NCI-H2227 treated with DMSO at 0.1 percent for 48 hours (cell line): ENCODE results near the gene CSGALNACT2.
"Not testable (repeated sequence)": the region's sequence is repeated elsewhere in the genome, so short reads cannot be mapped to it uniquely, and the experiment has no call there.

Experiments used
- DNase-seq: peaks from one replicate; lab custom pipeline; 2025; lab: John Stamatoyannopoulos, UW

CSGALNACT2 gene

GRCh38 chr10:43151371-43151770, 13.1 kb downstream of the CSGALNACT2 start:
- no peak for DNase-seq

GRCh38 chr10:43153901-43154300, 15.7 kb downstream of the CSGALNACT2 start:
- DNase-seq: no peak

- DNase-seq: no peak
These were observed 17.0 kb downstream of the CSGALNACT2 start for GRCh38 chr10:43155221-43155620.

GRCh38 chr10:43155741-43156140, 17.5 kb downstream of the CSGALNACT2 start:
- no peak for DNase-seq

- peak; percentile 21 for DNase-seq
These were observed 18.5 kb downstream of the CSGALNACT2 start for GRCh38 chr10:43156590-43157341.

- DNase-seq: no peak
These were observed 20.4 kb downstream of the CSGALNACT2 start for GRCh38 chr10:43158636-43159035.

GRCh38 chr10:43160046-43160920, 22.0 kb downstream of the CSGALNACT2 start:
- DNase-seq: no peak

- no peak for DNase-seq
These were observed 22.6 kb downstream of the CSGALNACT2 start for GRCh38 chr10:43160921-43161255.

- no peak for DNase-seq
These were observed 24.4 kb downstream of the CSGALNACT2 start for GRCh38 chr10:43162604-43163003.

- DNase-seq: no peak
These were observed 28.1 kb downstream of the CSGALNACT2 start for GRCh38 chr10:43166207-43166879.

- DNase-seq: no peak
These were observed 28.7 kb downstream of the CSGALNACT2 start for GRCh38 chr10:43166880-43167497.

- DNase-seq: no peak
These were observed 29.2 kb downstream of the CSGALNACT2 start for GRCh38 chr10:43167498-43167889.

- DNase-seq: no peak
These were observed 32.2 kb downstream of the CSGALNACT2 start for GRCh38 chr10:43170491-43170890.

GRCh38 chr10:43172645-43173044, 34.4 kb downstream of the CSGALNACT2 start:
- DNase-seq: no peak

- no peak for DNase-seq
These were observed 34.9 kb downstream of the CSGALNACT2 start for GRCh38 chr10:43173120-43173519.

- DNase-seq: no peak
These were observed 36.7 kb downstream of the CSGALNACT2 start for GRCh38 chr10:43174969-43175368.

- DNase-seq: no peak
These were observed 38.0 kb downstream of the CSGALNACT2 start for GRCh38 chr10:43176271-43176670.

- no peak for DNase-seq
These were observed 39.4 kb downstream of the CSGALNACT2 start for GRCh38 chr10:43177595-43177994.

- DNase-seq: no peak
These were observed 42.9 kb downstream of the CSGALNACT2 start for GRCh38 chr10:43181146-43181545.

- DNase-seq: not testable (repeated sequence)
These were observed 45.5 kb downstream of the CSGALNACT2 start for GRCh38 chr10:43183764-43184163.

GRCh38 chr10:43186150-43186549, 47.9 kb downstream of the CSGALNACT2 start:
- DNase-seq: no peak

- DNase-seq: no peak
These were observed 49.0 kb downstream of the CSGALNACT2 start for GRCh38 chr10:43187213-43187612.
